ENCODE results near the gene UBE2C.
"Not testable (repeated sequence)": the region's sequence is repeated elsewhere in the genome, so short reads cannot be mapped to it uniquely, and the experiment has no call there.

The UBE2C gene

GRCh38 chr20:45792317-45793118 lies 19.9 kb upstream of the UBE2C start:
- Histone ChIP-seq H4K20me1 (ENCODE audit: insufficient read depth) (no peaks in the 10 kb centered on the region), H3K36me3 (ENCODE audit: insufficient read depth) (no peaks in the 10 kb centered on the region; the same call in 1 of the 2 replicates), H3K27me3 (ENCODE audit: insufficient read depth, low read depth) (no peaks in the 10 kb centered on the region; the same call in 1 of the 2 replicates), H3K9ac (peak overlapping the region; percentile 74), H3K4me3 (IDR thresholded peaks at IDR 0.05; ENCODE audit: insufficient read depth, low read depth, low read length) (no peak overlapping the region), H2AFZ (ENCODE audit: low read depth) (peak overlapping the region; percentile 97), H3K4me1 (ENCODE audit: low read depth, poor library complexity, severe bottlenecking) (peaks cover 21% of the 10 kb centered on the region), H3K4me2 (peak overlapping the region; percentile 89), H3K79me2 (ENCODE audit: insufficient read depth, low read depth) (peaks cover 13% of the 10 kb centered on the region; the same call in 1 of the 2 replicates), H3K27ac (peak overlapping the region; percentile 46)
- no peak for TF ChIP-seq CTCF (conservative IDR thresholded peaks at IDR 0.05; ENCODE audit: low read depth, low read length)

DNA sequence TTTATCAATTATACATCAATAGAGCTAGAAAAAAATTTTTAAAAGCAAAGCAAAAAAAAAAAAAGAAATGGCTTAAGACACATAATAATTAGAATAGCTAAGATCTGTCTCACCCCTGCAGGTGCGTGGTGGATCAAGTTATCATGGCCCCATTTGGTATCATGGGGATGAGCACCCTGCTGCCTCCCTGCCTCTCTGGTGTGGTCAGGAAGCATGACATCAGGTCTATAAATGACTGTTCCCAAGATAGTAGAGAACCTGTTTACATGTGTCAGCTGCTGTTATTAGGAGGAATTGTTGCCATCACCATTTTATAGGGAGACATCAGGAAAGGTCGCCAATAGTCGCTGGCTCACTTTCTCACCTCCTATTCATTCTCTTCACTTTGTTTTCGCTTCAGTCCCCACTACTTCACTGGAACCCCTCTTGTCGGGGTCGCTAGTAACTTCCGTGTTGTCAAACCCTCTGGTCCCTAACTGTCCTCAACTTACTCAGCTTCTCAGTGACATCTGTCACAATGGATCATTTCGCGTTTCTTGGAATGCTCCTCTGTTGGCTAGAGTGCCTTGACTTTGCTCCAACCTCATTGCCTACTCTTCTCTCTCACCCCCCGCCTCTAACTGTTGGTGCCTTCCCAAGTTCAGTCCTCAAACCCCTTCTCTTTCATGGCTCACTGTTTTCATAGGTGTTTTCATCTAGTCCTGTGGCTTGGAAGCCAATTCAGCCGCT lies 15.9 kb upstream of the UBE2C start:
- Histone ChIP-seq H3K4me1 (ENCODE audit: low read depth, poor library complexity, severe bottlenecking) (peaks cover 27% of the 10 kb centered on the region), H4K20me1 (ENCODE audit: insufficient read depth) (no peaks in the 10 kb centered on the region), H3K36me3 (ENCODE audit: insufficient read depth) (peaks cover 3% of the 10 kb centered on the region; the same call in 1 of the 2 replicates), H3K4me2 (no peak overlapping the region), H3K27ac (no peak overlapping the region), H3K9ac (no peak overlapping the region), H3K79me2 (ENCODE audit: insufficient read depth, low read depth) (peaks cover 13% of the 10 kb centered on the region; the same call in 1 of the 2 replicates), H2AFZ (ENCODE audit: low read depth) (no peak overlapping the region), H3K27me3 (ENCODE audit: insufficient read depth, low read depth) (no peaks in the 10 kb centered on the region), H3K4me3 (IDR thresholded peaks at IDR 0.05; ENCODE audit: insufficient read depth, low read depth, low read length) (no peak overlapping the region)
- TF ChIP-seq CTCF (conservative IDR thresholded peaks at IDR 0.05; ENCODE audit: low read depth, low read length), result no peak

DNA sequence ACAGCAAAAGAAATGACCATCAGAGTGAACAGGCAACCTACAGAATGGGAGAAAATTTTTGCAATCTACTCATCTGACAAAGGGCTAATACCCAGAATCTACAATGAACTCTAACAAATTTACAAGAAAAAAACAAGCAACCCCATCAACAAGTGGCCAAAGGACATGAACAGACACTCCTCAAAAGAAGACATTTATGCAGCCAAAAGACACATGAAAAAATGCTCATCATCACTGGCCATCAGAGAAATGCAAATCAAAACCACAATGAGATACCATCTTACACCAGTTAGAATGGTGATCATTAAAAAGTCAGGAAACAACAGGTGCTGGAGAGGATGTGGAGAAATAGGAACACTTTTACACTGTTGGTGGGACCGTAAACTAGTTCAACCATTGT lies 14.9 kb upstream of the UBE2C start:
- not testable (repeated sequence) for H3K4me3 ChIP-seq (IDR thresholded peaks at IDR 0.05; ENCODE audit: insufficient read depth, low read depth, low read length); H3K4me2 ChIP-seq; H4K20me1 ChIP-seq (ENCODE audit: insufficient read depth); H3K36me3 ChIP-seq (ENCODE audit: insufficient read depth); H3K27ac ChIP-seq; H2AFZ ChIP-seq (ENCODE audit: low read depth); H3K79me2 ChIP-seq (ENCODE audit: insufficient read depth, low read depth); H3K27me3 ChIP-seq (ENCODE audit: insufficient read depth, low read depth); H3K9ac ChIP-seq
- peaks cover 27% of the 10 kb centered on the region for H3K4me1 ChIP-seq (ENCODE audit: low read depth, poor library complexity, severe bottlenecking)

- H2AFZ ChIP-seq (ENCODE audit: low read depth); H3K4me2 ChIP-seq; H3K27me3 ChIP-seq (ENCODE audit: insufficient read depth, low read depth); H3K9ac ChIP-seq; H4K20me1 ChIP-seq (ENCODE audit: insufficient read depth); H3K27ac ChIP-seq; H3K79me2 ChIP-seq (ENCODE audit: insufficient read depth, low read depth); H3K36me3 ChIP-seq (ENCODE audit: insufficient read depth); H3K4me3 ChIP-seq (IDR thresholded peaks at IDR 0.05; ENCODE audit: insufficient read depth, low read depth, low read length): not testable (repeated sequence)
- peaks cover 22% of the 10 kb centered on the region for H3K4me1 ChIP-seq (ENCODE audit: low read depth, poor library complexity, severe bottlenecking)
These were observed 14.5 kb upstream of the UBE2C start for GRCh38 chr20:45797955-45798354.

DNA sequence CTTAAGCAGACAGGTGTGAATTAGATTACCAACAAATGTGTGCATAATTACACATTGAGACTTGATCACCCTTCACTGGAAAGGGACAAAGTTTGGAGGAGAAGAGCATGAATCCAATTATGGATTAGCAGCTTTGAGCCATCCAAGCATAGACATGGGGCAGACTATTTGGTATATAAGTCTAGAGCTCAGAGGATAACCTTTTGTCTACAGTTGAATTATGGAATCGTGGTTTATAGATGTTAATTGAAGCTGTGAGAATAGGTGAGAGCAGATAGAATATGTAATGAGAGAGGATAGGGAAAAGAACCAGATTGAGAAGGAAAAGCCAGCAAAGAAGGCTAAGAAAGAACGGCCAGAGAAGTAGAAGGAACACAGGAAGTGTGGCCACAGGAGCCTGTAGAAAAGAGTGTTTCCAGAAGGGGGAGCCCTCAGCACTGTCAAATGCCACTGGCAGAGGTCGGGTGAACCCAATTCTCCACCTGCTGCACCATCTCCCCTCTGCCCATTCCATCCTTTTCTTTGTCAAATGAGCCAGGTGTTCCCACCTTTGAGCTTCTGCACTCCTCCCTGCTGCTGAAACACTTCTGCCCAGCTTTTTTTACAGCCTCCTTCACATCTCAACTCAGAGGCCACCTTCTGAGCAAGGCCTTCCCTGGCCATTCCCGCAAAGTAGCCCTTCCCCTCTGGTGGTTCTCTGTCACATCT lies 13.4 kb upstream of the UBE2C start:
- Histone ChIP-seq H2AFZ (ENCODE audit: low read depth) (no peak overlapping the region), H4K20me1 (ENCODE audit: insufficient read depth) (no peaks in the 10 kb centered on the region), H3K79me2 (ENCODE audit: insufficient read depth, low read depth) (no peaks in the 10 kb centered on the region), H3K27ac (no peak overlapping the region), H3K9ac (no peak overlapping the region), H3K27me3 (ENCODE audit: insufficient read depth, low read depth) (no peaks in the 10 kb centered on the region), H3K4me3 (IDR thresholded peaks at IDR 0.05; ENCODE audit: insufficient read depth, low read depth, low read length) (no peak overlapping the region), H3K36me3 (ENCODE audit: insufficient read depth) (peaks cover 3% of the 10 kb centered on the region; the same call in 1 of the 2 replicates), H3K4me2 (no peak overlapping the region), H3K4me1 (ENCODE audit: low read depth, poor library complexity, severe bottlenecking) (peaks cover 18% of the 10 kb centered on the region)
- peak; percentile 81 for TF ChIP-seq CTCF (conservative IDR thresholded peaks at IDR 0.05; ENCODE audit: low read depth, low read length)
